Hepatocyte (in vitro differentiated cells): ENCODE data around the gene GLT6D1. TPM values are rescaled to one million over a fixed set of nuclear protein-coding genes. Genes with fewer than 3 reads are reported as not detected.
A peak's percentile ranks its signal among the peaks of the same experiment; 100 is the strongest.

Source experiments
- DNase-seq: peaks from one replicate; pipeline ENCODE4 v3.0.0-alpha.2; 2016; ENCODE audit warnings: low spot score
- H2AFZ ChIP-seq: fragments of 200-600 bp; sonication (generic); 2 replicates; pipeline ENCODE4 v1.6.0; 2016; ENCODE audit warnings: antibody characterized with exemption, mild to moderate bottlenecking
- H3K27ac ChIP-seq: fragments of 200-600 bp; sonication (generic); 2 replicates; pipeline ENCODE4 v1.5.1; 2016; ENCODE audit warnings: mild to moderate bottlenecking
- H3K27me3 ChIP-seq: fragments of 200-600 bp; sonication (generic); 2 replicates; pipeline ENCODE4 v1.6.1; 2016
- H3K36me3 ChIP-seq: fragments of 200-600 bp; sonication (generic); replicated peaks from 2 replicates; pipeline ENCODE4 v1.5.1; 2016; ENCODE audit warnings: low read depth; ENCODE audit not compliant: insufficient read depth
- H3K4me1 ChIP-seq: fragments of 200-600 bp; sonication (generic); 2 replicates; pipeline ENCODE4 v1.5.1; 2016; ENCODE audit warnings: mild to moderate bottlenecking, moderate library complexity; ENCODE audit not compliant: insufficient read depth
- H3K4me2 ChIP-seq: fragments of 200-600 bp; sonication (generic); 2 replicates; pipeline ENCODE4 v1.6.0; 2016
- H3K4me3 ChIP-seq: fragments of 200-600 bp; sonication (generic); 2 replicates; pipeline ENCODE4 v1.5.1; 2016; ENCODE audit warnings: mild to moderate bottlenecking
- H3K79me2 ChIP-seq: fragments of 200-600 bp; sonication (generic); 2 replicates; pipeline ENCODE4 v1.6.0; 2017; ENCODE audit warnings: mild to moderate bottlenecking
- H3K9me2 ChIP-seq: fragments of 200-600 bp; sonication (generic); replicated peaks from 2 replicates; pipeline ENCODE4 v1.6.0; 2017; ENCODE audit warnings: mild to moderate bottlenecking; ENCODE audit not compliant: insufficient read depth
- H3K9me3 ChIP-seq: fragments of 200-600 bp; sonication (generic); 2 replicates; pipeline ENCODE4 v1.5.1; 2016; ENCODE audit warnings: low read depth, mild to moderate bottlenecking
- H4K20me1 ChIP-seq: fragments of 200-600 bp; sonication (generic); 2 replicates; pipeline ENCODE4 v1.6.0; 2016; ENCODE audit warnings: mild to moderate bottlenecking; ENCODE audit not compliant: insufficient read depth, poor library complexity, severe bottlenecking
- CTCF ChIP-seq: fragments of 200-600 bp; sonication (generic); IDR thresholded peaks from 2 replicates; pipeline ENCODE4 v1.5.1; 2016; ENCODE audit warnings: antibody characterized with exemption, mild to moderate bottlenecking; ENCODE audit not compliant: poor library complexity
- EZH2 ChIP-seq: fragments of 200-600 bp; sonication (generic); IDR thresholded peaks from 2 replicates; pipeline ENCODE4 v1.6.1; 2016; ENCODE audit warnings: antibody characterized with exemption, mild to moderate bottlenecking, borderline replicate concordance
- EZH2phosphoT487 ChIP-seq: fragments of 200-600 bp; sonication (generic); IDR thresholded peaks from one replicate; pipeline ENCODE4 v1.6.1; 2018; ENCODE audit warnings: antibody characterized with exemption, mild to moderate bottlenecking, low read depth, moderate library complexity; ENCODE audit not compliant: unreplicated experiment, severe bottlenecking
- WGBS: methylation state at CpG from one replicate; pipeline ENCODE4 v1.1.6; 2016; ENCODE audit warnings: low lambda C conversion rate; ENCODE audit errors: missing lambda C conversion rate; 5-methylcytosine and 5-hydroxymethylcytosine counted together
- polyA plus RNA-seq: library from polyadenylated mRNA; unstranded; fragments of >200 nt; fragmentation: Nextera tagmentation; extraction: Ambion mirVana; gene quantifications from 2 replicates; pipeline ENCODE4 v1.2.1, GENCODE V29; 2016
- total RNA-seq: library from RNA; depleted of rRNA; stranded (reverse); fragments of >200 nt; gene quantifications from 2 replicates; pipeline ENCODE4 v1.2.3, GENCODE V29; 2014

The GLT6D1 gene
- total and polyA plus RNA-seq, 2 experiments from 2014 or later = 0.20 TPM; not detected in 1

GRCh38 chr9:135591506-135592330, 47.6 kb downstream of the GLT6D1 start:
- Histone ChIP-seq H3K4me1 (no peaks in the 10 kb centered on the region), H3K79me2 (no peaks in the 10 kb centered on the region), H3K27me3 (no peaks in the 10 kb centered on the region), H3K36me3 (no peaks in the 10 kb centered on the region), H3K4me2 (no peak overlapping the region), H3K9me3 (no peaks in the 10 kb centered on the region), H3K4me3 (no peak overlapping the region), H4K20me1 (no peaks in the 10 kb centered on the region), H3K27ac (no peak overlapping the region), H3K9me2 (no peaks in the 10 kb centered on the region), H2AFZ (no peak overlapping the region)
- 93% methylated on average over 15 of the region's 22 CpGs for WGBS
- DNase-seq = peak; percentile 3
- TF ChIP-seq EZH2phosphoT487 = no peak
- no peak for TF ChIP-seq EZH2
- TF ChIP-seq CTCF = no peak

GRCh38 chr9:135590486-135591079, 48.8 kb downstream of the GLT6D1 start:
- no peaks in the 10 kb centered on the region for H4K20me1 ChIP-seq
- H3K9me3 ChIP-seq = no peaks in the 10 kb centered on the region
- H3K4me2 ChIP-seq = no peak overlapping the region
- no peak overlapping the region for H3K27ac ChIP-seq
- H2AFZ ChIP-seq = no peak overlapping the region
- TF ChIP-seq CTCF = no peak
- no peak for TF ChIP-seq EZH2phosphoT487
- TF ChIP-seq EZH2 = no peak
- 87% methylated on average over 22 of the region's 25 CpGs for WGBS
- H3K36me3 ChIP-seq = no peaks in the 10 kb centered on the region
- H3K4me1 ChIP-seq = no peaks in the 10 kb centered on the region
- DNase-seq = no peak
- no peaks in the 10 kb centered on the region for H3K27me3 ChIP-seq
- H3K4me3 ChIP-seq = no peak overlapping the region
- no peaks in the 10 kb centered on the region for H3K9me2 ChIP-seq
- no peaks in the 10 kb centered on the region for H3K79me2 ChIP-seq

GRCh38 chr9:135589596-135590485, 49.5 kb downstream of the GLT6D1 start:
- Histone ChIP-seq H3K27me3 (no peaks in the 10 kb centered on the region), H3K4me2 (no peak overlapping the region)
- DNase-seq = no peak

More at GRCh38 chr9:135589596-135590485, 49.5 kb downstream of the GLT6D1 start:
- H3K27ac ChIP-seq = no peak overlapping the region
- no peak overlapping the region for H2AFZ ChIP-seq
- no peaks in the 10 kb centered on the region for H3K9me3 ChIP-seq
- H3K9me2 ChIP-seq = no peaks in the 10 kb centered on the region
- H3K36me3 ChIP-seq = no peaks in the 10 kb centered on the region
- H4K20me1 ChIP-seq = no peaks in the 10 kb centered on the region
- TF ChIP-seq EZH2phosphoT487 (no peak), CTCF (no peak), EZH2 (no peak)
- H3K4me1 ChIP-seq = no peaks in the 10 kb centered on the region
- H3K79me2 ChIP-seq = no peaks in the 10 kb centered on the region
- no peak overlapping the region for H3K4me3 ChIP-seq
- WGBS = 88% methylated on average over 14 of the region's 15 CpGs
